HL-60 (cell line): ENCODE measurements around the gene CCDC106.

Experiments
- DNase-seq, 2 experiments: peaks; one replicate each; pipeline ENCODE4 v3.0.0-alpha.2; 2010 to 2020; ENCODE audit warnings: low read depth in 1 of 2, low spot score in 1 of 2
- H3K27ac ChIP-seq: fragments of 250-450 bp; sonication (Bioruptor Pico); replicated peaks from 2 replicates; pipeline ENCODE4 v1.5.1; 2020; ENCODE audit warnings: mild to moderate bottlenecking, moderate library complexity
- H3K27me3 ChIP-seq: fragments of 250-450 bp; sonication (Bioruptor Pico); 2 replicates; pipeline ENCODE4 v1.5.1; 2021; ENCODE audit warnings: mild to moderate bottlenecking, moderate library complexity; ENCODE audit not compliant: insufficient read depth, poor library complexity, severe bottlenecking
- H3K4me3 ChIP-seq: replicated peaks from 2 replicates; pipeline ENCODE4 v1.5.1; 2011; ENCODE audit warnings: mild to moderate bottlenecking, control low read depth, low read length; ENCODE audit not compliant: insufficient read depth
- GABPA ChIP-seq: IDR thresholded peaks from 2 replicates; pipeline ENCODE4 v1.6.1; 2012; ENCODE audit warnings: low read depth
- POLR2AphosphoS5 ChIP-seq: IDR thresholded peaks from 2 replicates; pipeline ENCODE4 v1.6.1; 2012; ENCODE audit warnings: low read depth
- SPI1 ChIP-seq: IDR thresholded peaks from 2 replicates; pipeline ENCODE4 v1.6.1; 2012; ENCODE audit warnings: low read depth, mild to moderate bottlenecking, borderline replicate concordance
- TF ChIP-seq, protein P1 (sequence below): IDR thresholded peaks from 2 replicates; pipeline ENCODE4 v1.6.1; 2012; ENCODE audit warnings: low read depth; ENCODE audit not compliant: insufficient replicate concordance
- TF ChIP-seq, protein P2 (sequence below): IDR thresholded peaks from one replicate; pipeline ENCODE4 v1.5.1; 2011; ENCODE audit warnings: low read length, control low read depth, inconsistent platforms; ENCODE audit not compliant: insufficient read depth

Gene CCDC106

DNA sequence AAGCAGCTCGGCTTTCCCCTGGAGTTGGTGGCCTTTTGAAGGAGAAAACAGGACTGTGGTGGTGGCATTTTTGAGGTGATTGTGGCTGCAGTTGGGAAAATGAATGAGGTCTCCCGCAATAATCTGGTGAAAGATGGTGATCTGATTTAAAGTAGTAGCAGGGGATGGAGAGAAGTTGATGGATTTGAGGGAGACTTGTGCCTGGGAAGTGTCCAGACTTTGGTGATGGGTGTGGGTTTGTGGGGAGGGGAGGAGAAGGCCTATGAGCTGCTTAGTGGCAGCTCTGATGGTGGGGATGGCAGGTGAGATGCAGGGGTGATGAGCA lies 23.0 kb downstream of the CCDC106 start:
- H3K27ac ChIP-seq, result no peak overlapping the region
- no peak for DNase-seq
- H3K4me3 ChIP-seq, result no peak overlapping the region
- TF ChIP-seq SPI1 (no peak), POLR2AphosphoS5 (no peak)
- H3K27me3 ChIP-seq, result no peaks in the 10 kb centered on the region

DNA sequence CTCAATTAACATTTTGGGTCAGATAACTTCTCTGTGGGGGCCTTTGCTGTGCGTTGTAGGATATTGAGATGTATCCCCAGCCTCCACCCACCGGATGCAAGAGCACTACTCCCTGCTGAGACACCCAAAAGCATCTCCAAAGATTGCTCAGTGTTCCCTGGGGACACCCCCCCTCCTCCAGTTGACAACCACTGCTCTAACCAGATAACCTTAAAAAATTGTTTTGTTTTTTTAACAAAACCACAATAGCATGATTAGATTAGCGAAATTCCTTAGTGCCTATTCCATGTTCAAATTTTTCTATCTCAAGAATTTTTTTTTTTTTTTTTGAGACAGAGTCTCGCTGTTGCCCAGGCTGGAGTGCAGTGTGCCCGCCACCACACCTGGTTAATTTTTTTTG lies 24.4 kb downstream of the CCDC106 start:
- TF ChIP-seq SPI1, result no peak
- no peak for TF ChIP-seq POLR2AphosphoS5
- TF ChIP-seq, protein P1, sequence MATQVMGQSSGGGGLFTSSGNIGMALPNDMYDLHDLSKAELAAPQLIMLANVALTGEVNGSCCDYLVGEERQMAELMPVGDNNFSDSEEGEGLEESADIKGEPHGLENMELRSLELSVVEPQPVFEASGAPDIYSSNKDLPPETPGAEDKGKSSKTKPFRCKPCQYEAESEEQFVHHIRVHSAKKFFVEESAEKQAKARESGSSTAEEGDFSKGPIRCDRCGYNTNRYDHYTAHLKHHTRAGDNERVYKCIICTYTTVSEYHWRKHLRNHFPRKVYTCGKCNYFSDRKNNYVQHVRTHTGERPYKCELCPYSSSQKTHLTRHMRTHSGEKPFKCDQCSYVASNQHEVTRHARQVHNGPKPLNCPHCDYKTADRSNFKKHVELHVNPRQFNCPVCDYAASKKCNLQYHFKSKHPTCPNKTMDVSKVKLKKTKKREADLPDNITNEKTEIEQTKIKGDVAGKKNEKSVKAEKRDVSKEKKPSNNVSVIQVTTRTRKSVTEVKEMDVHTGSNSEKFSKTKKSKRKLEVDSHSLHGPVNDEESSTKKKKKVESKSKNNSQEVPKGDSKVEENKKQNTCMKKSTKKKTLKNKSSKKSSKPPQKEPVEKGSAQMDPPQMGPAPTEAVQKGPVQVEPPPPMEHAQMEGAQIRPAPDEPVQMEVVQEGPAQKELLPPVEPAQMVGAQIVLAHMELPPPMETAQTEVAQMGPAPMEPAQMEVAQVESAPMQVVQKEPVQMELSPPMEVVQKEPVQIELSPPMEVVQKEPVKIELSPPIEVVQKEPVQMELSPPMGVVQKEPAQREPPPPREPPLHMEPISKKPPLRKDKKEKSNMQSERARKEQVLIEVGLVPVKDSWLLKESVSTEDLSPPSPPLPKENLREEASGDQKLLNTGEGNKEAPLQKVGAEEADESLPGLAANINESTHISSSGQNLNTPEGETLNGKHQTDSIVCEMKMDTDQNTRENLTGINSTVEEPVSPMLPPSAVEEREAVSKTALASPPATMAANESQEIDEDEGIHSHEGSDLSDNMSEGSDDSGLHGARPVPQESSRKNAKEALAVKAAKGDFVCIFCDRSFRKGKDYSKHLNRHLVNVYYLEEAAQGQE, result no peak
- no peak for TF ChIP-seq GABPA
- TF ChIP-seq, protein P2, sequence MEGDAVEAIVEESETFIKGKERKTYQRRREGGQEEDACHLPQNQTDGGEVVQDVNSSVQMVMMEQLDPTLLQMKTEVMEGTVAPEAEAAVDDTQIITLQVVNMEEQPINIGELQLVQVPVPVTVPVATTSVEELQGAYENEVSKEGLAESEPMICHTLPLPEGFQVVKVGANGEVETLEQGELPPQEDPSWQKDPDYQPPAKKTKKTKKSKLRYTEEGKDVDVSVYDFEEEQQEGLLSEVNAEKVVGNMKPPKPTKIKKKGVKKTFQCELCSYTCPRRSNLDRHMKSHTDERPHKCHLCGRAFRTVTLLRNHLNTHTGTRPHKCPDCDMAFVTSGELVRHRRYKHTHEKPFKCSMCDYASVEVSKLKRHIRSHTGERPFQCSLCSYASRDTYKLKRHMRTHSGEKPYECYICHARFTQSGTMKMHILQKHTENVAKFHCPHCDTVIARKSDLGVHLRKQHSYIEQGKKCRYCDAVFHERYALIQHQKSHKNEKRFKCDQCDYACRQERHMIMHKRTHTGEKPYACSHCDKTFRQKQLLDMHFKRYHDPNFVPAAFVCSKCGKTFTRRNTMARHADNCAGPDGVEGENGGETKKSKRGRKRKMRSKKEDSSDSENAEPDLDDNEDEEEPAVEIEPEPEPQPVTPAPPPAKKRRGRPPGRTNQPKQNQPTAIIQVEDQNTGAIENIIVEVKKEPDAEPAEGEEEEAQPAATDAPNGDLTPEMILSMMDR, result no peak
- H3K27ac ChIP-seq, result no peak overlapping the region
- H3K27me3 ChIP-seq, result no peaks in the 10 kb centered on the region
- H3K4me3 ChIP-seq, result no peak overlapping the region
- no peak for DNase-seq

DNA sequence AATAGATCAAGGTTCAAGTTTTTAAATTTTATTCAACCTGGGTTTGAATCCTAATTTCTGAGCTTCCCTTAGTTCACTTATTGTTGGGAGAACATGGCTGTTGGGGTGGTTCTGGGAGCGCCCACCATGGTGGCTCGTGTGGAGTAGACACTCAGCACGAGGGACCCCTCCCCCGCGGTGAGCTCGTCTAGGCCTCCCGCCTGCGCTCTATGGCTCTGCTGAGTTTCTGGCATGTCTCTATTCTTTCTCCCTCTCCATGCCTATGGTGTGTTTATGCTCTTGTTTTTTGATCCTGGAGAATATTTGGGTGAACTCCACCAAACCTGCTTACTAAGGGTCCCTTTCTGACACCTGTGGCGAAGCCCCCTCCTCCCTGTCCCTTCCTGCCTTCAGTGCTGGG lies 25.5 kb downstream of the CCDC106 start:
- TF ChIP-seq, protein P2, result no peak
- TF ChIP-seq GABPA, result no peak
- H3K4me3 ChIP-seq, result no peak overlapping the region
- no peaks in the 10 kb centered on the region for H3K27me3 ChIP-seq
- DNase-seq, result no peak
- H3K27ac ChIP-seq, result no peak overlapping the region

DNA sequence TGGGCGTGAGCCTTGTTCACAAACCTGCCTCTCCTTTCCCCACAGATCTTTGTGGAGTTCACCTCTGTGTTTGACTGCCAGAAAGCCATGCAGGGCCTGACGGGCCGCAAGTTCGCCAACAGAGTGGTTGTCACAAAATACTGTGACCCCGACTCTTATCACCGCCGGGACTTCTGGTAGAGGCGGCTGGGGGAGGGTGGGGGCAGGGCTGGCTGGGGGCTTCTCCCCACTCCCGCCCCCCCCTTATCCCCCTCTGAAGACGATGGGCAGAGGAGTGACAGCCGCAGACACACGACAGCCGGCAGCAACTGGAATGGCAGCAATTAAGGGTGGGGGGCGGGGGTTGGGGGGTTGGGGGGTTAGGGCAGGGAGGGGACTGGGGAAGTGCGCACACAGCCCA lies 25.9 kb downstream of the CCDC106 start:
- no peak overlapping the region for H3K4me3 ChIP-seq
- DNase-seq, result no peak
- no peak overlapping the region for H3K27ac ChIP-seq

More for the DNA sequence above, 25.9 kb downstream of the CCDC106 start:
- H3K27me3 ChIP-seq, result no peaks in the 10 kb centered on the region
- TF ChIP-seq, protein P2, result no peak
- TF ChIP-seq SPI1, result no peak
- no peak for TF ChIP-seq POLR2AphosphoS5
- TF ChIP-seq, protein P1, result no peak
- no peak for TF ChIP-seq GABPA
